Effector memory CD4-positive, alpha-beta T cell (primary cell): ENCODE measurements around the gene DYNC2I2.

ENCODE experiments used
- DNase-seq, 3 donors: peaks; one replicate each; pipeline ENCODE4 v3.0.0-alpha.2; 2020
- H3K27ac ChIP-seq: 2 replicates; pipeline ENCODE4 v1.7.0; 2013; ENCODE audit warnings: mild to moderate bottlenecking, low read length, moderate library complexity; ENCODE audit not compliant: insufficient read depth, poor library complexity, severe bottlenecking
- H3K27me3 ChIP-seq: replicated peaks from 2 replicates; pipeline ENCODE4 v1.7.0; 2013; ENCODE audit warnings: mild to moderate bottlenecking, low read length; ENCODE audit not compliant: insufficient read depth, control insufficient read depth, poor library complexity, severe bottlenecking
- H3K36me3 ChIP-seq: 2 replicates; pipeline ENCODE4 v1.7.0; 2013; ENCODE audit warnings: mild to moderate bottlenecking, low read length, moderate library complexity; ENCODE audit not compliant: control insufficient read depth, insufficient read depth
- H3K4me1 ChIP-seq: 2 replicates; pipeline ENCODE4 v1.7.0; 2013; ENCODE audit warnings: low read length, mild to moderate bottlenecking; ENCODE audit not compliant: control insufficient read depth, insufficient read depth, poor library complexity, severe bottlenecking
- H3K4me3 ChIP-seq: 2 replicates; pipeline ENCODE4 v1.7.0; 2013; ENCODE audit warnings: low read length, low read depth, mild to moderate bottlenecking; ENCODE audit not compliant: insufficient read depth, poor library complexity, severe bottlenecking
- H3K9me3 ChIP-seq: 2 replicates; pipeline ENCODE4 v1.7.0; 2013; ENCODE audit warnings: mild to moderate bottlenecking, low read length, moderate library complexity; ENCODE audit not compliant: control insufficient read depth
- total RNA-seq, 3 donors: gene quantifications; one replicate each; lab custom pipeline; 2026; lab: John Stamatoyannopoulos, UW

The DYNC2I2 gene
- 2.2 to 3.1 (median 2.5) reads per million in 3 donors for total RNA-seq

DNA sequence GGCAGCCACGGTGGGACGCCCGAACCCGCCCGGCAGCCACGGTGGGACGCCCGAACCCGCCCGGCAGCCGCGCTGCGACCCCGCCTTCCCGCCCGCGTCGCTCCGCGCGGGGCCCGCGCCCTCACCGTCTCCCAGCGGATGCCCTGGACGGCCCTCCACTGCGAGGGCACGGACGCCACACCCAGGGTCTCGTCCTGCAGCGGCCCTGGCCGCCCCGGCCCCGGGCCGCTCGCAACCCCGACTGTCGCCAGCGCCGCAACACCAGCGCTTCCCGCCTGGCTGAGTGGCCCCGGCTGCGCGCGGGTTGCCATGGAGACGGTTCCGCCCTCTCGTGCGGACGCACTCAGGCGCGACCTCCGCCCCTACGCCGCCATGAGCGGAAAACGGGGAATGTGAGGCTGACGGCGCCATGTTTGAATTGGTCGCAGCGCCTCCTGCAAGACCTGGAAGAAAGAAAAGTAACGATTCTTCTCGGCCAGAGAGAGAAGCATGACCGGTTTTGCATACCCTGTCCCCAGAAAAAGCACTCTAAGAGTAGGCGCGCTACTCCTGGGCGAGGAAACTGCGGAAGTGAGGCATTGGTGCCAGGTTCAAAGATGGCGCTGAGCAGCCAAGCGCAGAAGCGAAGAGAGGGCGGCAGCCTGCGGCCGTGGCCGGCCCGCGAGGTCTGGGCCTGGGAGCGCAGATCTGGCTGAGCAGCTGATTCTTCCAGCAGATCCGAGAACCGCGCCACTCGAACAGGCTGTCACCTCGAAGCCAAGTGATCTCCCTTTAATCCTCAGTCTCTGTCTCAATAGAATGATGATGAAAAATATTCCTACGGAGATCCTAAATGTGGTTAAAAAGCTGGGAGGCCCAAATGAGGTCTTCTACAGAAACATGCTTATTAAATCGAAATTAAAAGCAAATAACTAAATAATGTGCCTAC, at the start of gene DYNC2I2:
Gene DYNC2I2 (minus strand): TSS at position 432 of the 928 bp plus-strand sequence. CDS start 121 bp downstream, at position 311.
- H3K9me3 ChIP-seq, result no peaks in the 10 kb centered on the region
- peaks cover 4% of the 10 kb centered on the region for H3K4me1 ChIP-seq
- DNase-seq, result peak; percentile 91 to 94 (median 91)
- no peaks in the 10 kb centered on the region for H3K36me3 ChIP-seq
- H3K27ac ChIP-seq, result peak within 1 kb of the TSS; percentile 94
- H3K27me3 ChIP-seq, result no peaks in the 10 kb centered on the region
- peak within 1 kb of the TSS; percentile 84 for H3K4me3 ChIP-seq

DNA sequence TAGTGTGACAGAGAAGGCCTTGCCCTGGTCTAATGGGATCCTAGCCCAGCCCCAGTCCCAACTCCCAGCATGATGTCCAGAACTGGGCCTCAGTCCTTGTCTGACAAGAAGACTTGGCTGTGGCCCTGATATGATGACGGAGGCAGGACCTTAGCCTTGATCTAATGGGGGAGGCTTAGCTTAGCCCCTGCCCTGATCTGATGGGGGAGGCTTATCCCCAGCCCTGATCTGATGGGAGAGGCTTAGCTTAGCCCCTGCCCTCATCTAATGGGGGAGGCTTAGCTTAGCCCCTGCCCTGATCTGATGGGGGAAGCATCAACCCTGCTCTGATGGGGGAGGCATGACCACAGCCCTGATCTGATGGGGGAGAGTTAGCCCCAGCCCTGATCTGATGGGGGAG, 49.4 kb upstream of the DYNC2I2 start:
- H3K36me3 ChIP-seq, result no peaks in the 10 kb centered on the region

DNA sequence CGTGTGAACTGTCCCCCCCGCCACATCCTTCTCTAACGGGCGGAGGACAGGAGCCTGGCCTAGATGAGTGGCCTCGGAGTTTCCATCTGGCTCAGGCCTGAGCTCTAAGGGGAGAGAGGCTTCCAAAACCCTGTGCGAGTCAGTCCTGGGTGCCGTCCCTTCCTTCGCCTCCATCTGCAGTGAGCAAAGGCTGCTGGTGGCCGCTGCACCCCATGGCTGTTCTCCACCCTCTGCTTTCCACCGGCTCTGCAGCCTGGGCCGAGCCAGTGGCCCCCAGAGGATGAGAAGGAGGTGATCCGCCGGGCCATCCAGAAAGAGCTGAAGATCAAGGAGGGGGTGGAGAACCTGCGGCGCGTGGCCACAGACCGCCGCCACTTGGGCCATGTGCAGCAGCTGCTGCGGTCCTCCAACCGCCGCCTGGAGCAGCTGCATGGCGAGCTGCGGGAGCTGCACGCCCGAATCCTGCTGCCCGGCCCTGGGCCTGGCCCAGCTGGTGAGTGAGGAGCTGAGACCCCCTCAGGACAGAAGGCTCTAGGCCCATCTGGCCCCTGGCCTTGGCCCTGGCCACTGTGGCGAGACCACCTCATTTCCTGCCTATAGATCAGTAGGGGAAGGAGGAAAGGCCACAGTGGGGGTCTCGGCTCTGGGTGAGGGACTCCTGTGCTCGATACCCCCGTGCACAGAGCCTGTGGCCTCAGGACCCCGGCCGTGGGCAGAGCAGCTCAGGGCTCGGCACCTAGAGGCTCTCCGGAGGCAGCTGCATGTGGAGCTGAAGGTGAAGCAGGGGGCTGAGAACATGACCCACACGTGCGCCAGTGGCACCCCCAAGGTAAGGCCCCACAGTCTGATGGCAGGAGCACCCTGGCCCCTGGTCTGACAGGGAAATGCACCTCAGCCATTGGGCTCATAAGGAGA, 48.7 kb upstream of the DYNC2I2 start:
- no peak for DNase-seq
- Histone ChIP-seq H3K4me3 (no peak overlapping the region), H3K4me1 (peaks cover 11% of the 10 kb centered on the region)

More for the DNA sequence above, 49.4 kb upstream of the DYNC2I2 start:
- peaks cover 11% of the 10 kb centered on the region for H3K4me1 ChIP-seq
- no peaks in the 10 kb centered on the region for H3K9me3 ChIP-seq
- no peak overlapping the region for H3K27ac ChIP-seq
- DNase-seq, result no peak
- no peaks in the 10 kb centered on the region for H3K27me3 ChIP-seq
- no peak overlapping the region for H3K4me3 ChIP-seq

DNA sequence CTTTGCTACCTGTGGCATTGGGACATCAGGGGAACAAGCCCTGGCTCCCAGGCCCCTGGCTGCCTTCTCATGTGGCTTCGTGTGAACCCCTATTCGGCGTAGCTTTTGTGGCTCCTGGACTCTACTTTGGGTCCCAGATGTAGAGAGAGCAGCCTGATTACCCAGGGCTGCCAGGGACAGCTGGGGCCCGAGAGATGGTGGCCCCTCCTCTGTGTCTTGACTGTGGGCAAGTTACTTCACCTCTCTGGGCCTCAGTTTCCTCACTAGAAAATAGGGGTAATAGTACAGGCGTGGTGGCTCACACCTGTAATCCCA, 47.7 kb upstream of the DYNC2I2 start:
- H3K27ac ChIP-seq, result no peak overlapping the region
- H3K4me1 ChIP-seq, result peaks cover 11% of the 10 kb centered on the region
- DNase-seq, result no peak
- no peaks in the 10 kb centered on the region for H3K36me3 ChIP-seq
- no peaks in the 10 kb centered on the region for H3K9me3 ChIP-seq
- H3K4me3 ChIP-seq, result no peak overlapping the region
- no peaks in the 10 kb centered on the region for H3K27me3 ChIP-seq

More for the DNA sequence above, 48.7 kb upstream of the DYNC2I2 start:
- H3K36me3 ChIP-seq, result no peaks in the 10 kb centered on the region
- no peaks in the 10 kb centered on the region for H3K27me3 ChIP-seq
- no peak overlapping the region for H3K27ac ChIP-seq
- H3K9me3 ChIP-seq, result no peaks in the 10 kb centered on the region

DNA sequence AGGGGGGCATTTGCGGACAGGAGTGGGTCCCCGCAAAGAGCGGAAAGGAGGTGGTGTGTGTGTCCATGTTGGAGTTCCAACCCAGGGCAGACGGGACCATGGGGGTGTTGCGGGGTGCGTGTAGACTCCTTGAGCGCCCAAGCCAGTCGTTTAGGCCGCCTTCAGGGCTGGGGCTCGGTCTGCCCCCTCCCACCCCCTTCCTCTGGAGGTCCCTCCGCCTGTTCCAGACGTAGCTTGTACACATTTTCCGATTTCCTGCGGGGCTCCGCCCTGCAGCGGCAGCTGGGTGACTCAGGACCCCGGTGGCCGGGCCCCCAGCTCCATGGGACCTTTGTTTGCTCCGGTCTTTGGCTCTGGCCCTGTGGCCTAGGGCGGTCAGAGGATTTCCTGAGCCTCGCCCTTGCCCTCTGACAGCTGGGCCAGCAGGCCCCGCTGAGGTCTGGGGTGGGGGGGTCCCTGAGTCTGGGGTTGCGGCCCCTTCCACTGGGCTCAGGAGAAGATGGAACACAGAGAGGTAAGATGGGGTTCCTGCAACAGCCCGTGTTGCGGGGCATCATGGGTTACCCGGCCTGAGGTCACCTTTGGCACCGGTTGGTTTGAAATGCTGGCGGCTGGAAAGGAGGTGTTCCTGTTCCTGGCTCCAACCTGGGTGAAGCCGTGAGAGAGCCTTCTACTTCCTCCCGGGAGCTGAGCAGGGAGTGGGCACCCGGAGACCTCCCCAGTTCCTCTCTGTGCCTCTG, 47.1 kb upstream of the DYNC2I2 start:
- DNase-seq, result no peak
- Histone ChIP-seq H3K4me3 (peak overlapping the region; percentile 68), H3K27me3 (no peaks in the 10 kb centered on the region), H3K9me3 (no peaks in the 10 kb centered on the region), H3K36me3 (no peaks in the 10 kb centered on the region), H3K4me1 (peaks cover 11% of the 10 kb centered on the region), H3K27ac (no peak overlapping the region)

DNA sequence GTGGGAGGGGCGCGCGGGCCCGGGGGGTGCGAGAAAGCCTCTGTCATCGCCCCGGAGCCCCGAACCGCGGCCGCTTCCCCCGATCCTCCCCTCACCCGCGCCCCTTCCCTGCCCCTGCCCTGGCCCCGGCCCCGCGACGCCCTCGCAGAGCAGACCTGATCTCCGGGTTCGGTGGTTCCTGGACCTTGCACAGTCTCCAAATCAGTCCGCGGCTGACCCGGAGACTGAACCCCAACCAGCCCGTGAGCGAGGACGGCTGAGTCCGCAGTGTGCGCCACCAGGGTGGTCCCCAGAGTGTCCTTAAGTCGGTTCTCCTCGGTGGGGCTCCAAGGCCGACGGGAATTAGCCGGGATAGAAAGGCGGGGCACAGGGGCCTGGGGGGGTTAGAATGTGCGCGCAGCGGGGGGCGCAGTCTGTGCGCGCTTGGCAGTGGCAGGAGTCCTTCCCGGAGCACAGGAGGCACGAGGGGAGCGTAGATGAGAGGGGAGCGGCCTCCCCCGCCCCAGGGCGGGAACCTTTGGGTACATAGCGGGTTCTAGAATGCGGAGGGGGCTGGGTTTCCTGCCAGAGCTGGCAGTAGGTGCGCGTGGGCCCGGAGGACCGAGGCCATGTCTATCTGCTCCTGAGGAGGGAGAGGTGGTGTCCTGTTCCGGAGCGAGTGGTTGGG, 46.4 kb upstream of the DYNC2I2 start:
- peak overlapping the region; percentile 68 for H3K4me3 ChIP-seq
- H3K36me3 ChIP-seq, result no peaks in the 10 kb centered on the region
- no peaks in the 10 kb centered on the region for H3K9me3 ChIP-seq
- H3K27ac ChIP-seq, result peak overlapping the region; percentile 18
- H3K4me1 ChIP-seq, result peaks cover 11% of the 10 kb centered on the region
- no peak for DNase-seq
- no peaks in the 10 kb centered on the region for H3K27me3 ChIP-seq

DNA sequence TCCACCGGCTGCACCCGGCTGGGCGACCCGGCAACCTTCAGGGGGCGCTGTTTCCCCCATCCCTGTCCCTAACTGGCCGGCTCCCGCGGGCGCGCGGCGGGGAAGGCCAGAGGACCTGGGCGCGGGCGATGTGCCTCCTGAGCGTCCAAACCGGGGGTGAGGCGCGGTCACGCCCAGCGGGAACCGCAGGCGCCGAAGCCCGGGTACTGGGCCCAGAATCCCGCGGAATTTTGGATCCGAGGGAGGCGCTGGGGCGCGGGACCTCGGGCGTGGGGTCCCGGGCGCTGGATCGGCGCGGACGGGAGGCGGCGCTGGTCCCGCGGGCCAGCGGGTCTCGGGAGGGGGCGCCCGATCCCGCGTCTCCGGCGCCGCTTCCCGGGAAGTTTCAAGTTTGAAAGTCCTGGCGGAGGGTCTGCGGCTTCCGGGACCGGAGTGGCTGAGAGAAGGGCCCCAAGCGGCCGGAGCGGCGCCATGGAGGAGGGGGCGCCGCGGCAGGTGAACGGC, 45.9 kb upstream of the DYNC2I2 start, which contains the start of gene PKN3:
Gene PKN3 (plus strand): TSS at position 59 of the 504 bp plus-strand sequence. CDS start 413 bp downstream, at position 472.
- no peaks in the 10 kb centered on the region for H3K9me3 ChIP-seq
- peaks cover 11% of the 10 kb centered on the region for H3K4me1 ChIP-seq
- peak within 1 kb of the TSS; percentile 68 for H3K4me3 ChIP-seq
- peak; percentile 65 to 75 (median 67) for DNase-seq
- peak within 1 kb of the TSS; percentile 18 for H3K27ac ChIP-seq
- no peaks in the 10 kb centered on the region for H3K27me3 ChIP-seq
- no peaks in the 10 kb centered on the region for H3K36me3 ChIP-seq

DNA sequence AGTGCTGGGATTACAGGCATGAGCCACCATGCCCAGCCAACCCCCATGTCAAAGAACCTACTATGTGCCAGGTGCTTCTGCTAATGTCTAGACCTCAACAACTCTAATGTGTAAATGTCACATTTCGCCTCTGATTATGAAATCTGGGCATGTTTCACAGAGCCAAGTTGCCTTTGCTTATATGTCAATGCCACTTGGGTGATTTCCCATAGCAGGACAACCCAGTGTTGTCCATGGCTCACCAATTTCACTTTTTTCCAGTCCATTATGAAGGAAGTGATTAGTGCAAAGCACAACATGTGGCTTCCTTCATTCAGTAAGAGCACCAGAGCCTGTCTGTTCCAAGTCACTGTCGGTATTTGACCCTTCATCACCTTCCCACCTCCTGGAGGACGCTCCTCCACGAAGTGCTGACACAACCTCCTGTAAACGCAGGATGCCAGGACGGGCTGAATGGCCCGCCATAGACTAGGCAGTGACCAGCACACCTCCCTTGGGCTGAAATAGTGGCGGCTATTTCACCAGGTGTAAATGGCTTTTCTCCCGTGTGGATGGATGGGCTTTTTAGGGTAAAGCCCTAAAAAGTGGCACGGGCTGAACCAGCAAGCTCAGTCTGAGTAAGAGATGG, 44.7 kb upstream of the DYNC2I2 start:
- DNase-seq, result no peak
- Histone ChIP-seq H3K9me3 (no peaks in the 10 kb centered on the region), H3K36me3 (no peaks in the 10 kb centered on the region), H3K27me3 (no peaks in the 10 kb centered on the region), H3K27ac (no peak overlapping the region), H3K4me1 (peaks cover 11% of the 10 kb centered on the region), H3K4me3 (no peak overlapping the region)
